Adrenal gland (tissue), 5 donors: ENCODE data around the gene B4GALT6.

ENCODE experiments used
- CTCF ChIP-seq, 6 experiments: fragments of 450-650 bp in 4 of 6; fragments of 200-600 bp in 2 of 6; sonication (generic) in 1 of 6; IDR thresholded peaks; 1 replicate in 5 of 6; 2 replicates in 1 of 6; pipeline versions ENCODE4 v1.5.1 to v1.8.0; 2016 to 2021; ENCODE audit warnings: antibody characterized with exemption in 6 of 6, mild to moderate bottlenecking in 2 of 6, moderate library complexity in 1 of 6
- POLR2A ChIP-seq, 2 donors: fragments of 450-650 bp; IDR thresholded peaks; one replicate each; pipeline ENCODE4 v1.6.1; 2017; ENCODE audit warnings: antibody characterized with exemption in 2 of 2, mild to moderate bottlenecking in 2 of 2, moderate library complexity in 1 of 2
- donor health status: DM: no; HTN: no; CAD: no.

GRCh38 chr18:31669541-31669940 is 14.8 kb downstream of the B4GALT6 start:
- TF ChIP-seq CTCF (IDR thresholded peaks at IDR 0.05) (no peak), POLR2A (IDR thresholded peaks at IDR 0.05) (no peak)
